Neutrophil (primary cell): ENCODE measurements around the gene FOSL2.

Experiments used
- H3K27ac ChIP-seq: fragments of 200-600 bp; sonication (generic); 2 replicates; pipeline ENCODE4 v1.5.1; 2016; ENCODE audit warnings: mild to moderate bottlenecking, moderate library complexity
- H3K27me3 ChIP-seq: fragments of 200-600 bp; sonication (generic); 2 replicates; pipeline ENCODE4 v1.6.0; 2016; ENCODE audit warnings: mild to moderate bottlenecking
- H3K36me3 ChIP-seq: fragments of 200-600 bp; sonication (generic); 2 replicates; pipeline ENCODE4 v1.5.1; 2017
- H3K4me1 ChIP-seq, 2 experiments: fragments of 200-600 bp in 1 of 2; sonication (generic) in 1 of 2; 1 replicate in 1 of 2; 2 replicates in 1 of 2; pipeline versions ENCODE4 v1.5.1 to v1.6.1; 2013 to 2016; ENCODE audit warnings: low read depth in 1 of 2, low read length in 1 of 2, mild to moderate bottlenecking in 1 of 2, moderate library complexity in 1 of 2; ENCODE audit not compliant: control insufficient read depth in 1 of 2, insufficient read depth in 1 of 2
- H3K4me3 ChIP-seq, 2 experiments: fragments of 200-600 bp in 1 of 2; sonication (generic) in 1 of 2; 1 replicate in 1 of 2; 2 replicates in 1 of 2; pipeline ENCODE4 v1.5.1; 2013 to 2016; ENCODE audit warnings: low read depth in 1 of 2, low read length in 1 of 2, mild to moderate bottlenecking in 1 of 2, moderate library complexity in 1 of 2
- H3K9me3 ChIP-seq: fragments of 200-600 bp; sonication (generic); 2 replicates; pipeline ENCODE4 v1.5.1; 2016
- TF ChIP-seq, protein P1 (sequence below): fragments of 200-600 bp; sonication (generic); IDR thresholded peaks from 2 replicates; pipeline ENCODE4 v1.5.1; 2016; ENCODE audit warnings: antibody characterized with exemption

The FOSL2 gene

GRCh38 chr2:28405537-28405936 is 12.9 kb downstream of the FOSL2 start:
- Histone ChIP-seq H3K27me3 (no peaks in the 10 kb centered on the region), H3K9me3 (no peaks in the 10 kb centered on the region), H3K4me1 (peaks cover 66 to 96% of the 10 kb centered on the region in 2 experiments), H3K4me3 (no peak overlapping the region), H3K27ac (peak overlapping the region; percentile 90), H3K36me3 (peaks cover 98% of the 10 kb centered on the region)
- TF ChIP-seq, protein P1, sequence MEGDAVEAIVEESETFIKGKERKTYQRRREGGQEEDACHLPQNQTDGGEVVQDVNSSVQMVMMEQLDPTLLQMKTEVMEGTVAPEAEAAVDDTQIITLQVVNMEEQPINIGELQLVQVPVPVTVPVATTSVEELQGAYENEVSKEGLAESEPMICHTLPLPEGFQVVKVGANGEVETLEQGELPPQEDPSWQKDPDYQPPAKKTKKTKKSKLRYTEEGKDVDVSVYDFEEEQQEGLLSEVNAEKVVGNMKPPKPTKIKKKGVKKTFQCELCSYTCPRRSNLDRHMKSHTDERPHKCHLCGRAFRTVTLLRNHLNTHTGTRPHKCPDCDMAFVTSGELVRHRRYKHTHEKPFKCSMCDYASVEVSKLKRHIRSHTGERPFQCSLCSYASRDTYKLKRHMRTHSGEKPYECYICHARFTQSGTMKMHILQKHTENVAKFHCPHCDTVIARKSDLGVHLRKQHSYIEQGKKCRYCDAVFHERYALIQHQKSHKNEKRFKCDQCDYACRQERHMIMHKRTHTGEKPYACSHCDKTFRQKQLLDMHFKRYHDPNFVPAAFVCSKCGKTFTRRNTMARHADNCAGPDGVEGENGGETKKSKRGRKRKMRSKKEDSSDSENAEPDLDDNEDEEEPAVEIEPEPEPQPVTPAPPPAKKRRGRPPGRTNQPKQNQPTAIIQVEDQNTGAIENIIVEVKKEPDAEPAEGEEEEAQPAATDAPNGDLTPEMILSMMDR: no peak

DNA sequence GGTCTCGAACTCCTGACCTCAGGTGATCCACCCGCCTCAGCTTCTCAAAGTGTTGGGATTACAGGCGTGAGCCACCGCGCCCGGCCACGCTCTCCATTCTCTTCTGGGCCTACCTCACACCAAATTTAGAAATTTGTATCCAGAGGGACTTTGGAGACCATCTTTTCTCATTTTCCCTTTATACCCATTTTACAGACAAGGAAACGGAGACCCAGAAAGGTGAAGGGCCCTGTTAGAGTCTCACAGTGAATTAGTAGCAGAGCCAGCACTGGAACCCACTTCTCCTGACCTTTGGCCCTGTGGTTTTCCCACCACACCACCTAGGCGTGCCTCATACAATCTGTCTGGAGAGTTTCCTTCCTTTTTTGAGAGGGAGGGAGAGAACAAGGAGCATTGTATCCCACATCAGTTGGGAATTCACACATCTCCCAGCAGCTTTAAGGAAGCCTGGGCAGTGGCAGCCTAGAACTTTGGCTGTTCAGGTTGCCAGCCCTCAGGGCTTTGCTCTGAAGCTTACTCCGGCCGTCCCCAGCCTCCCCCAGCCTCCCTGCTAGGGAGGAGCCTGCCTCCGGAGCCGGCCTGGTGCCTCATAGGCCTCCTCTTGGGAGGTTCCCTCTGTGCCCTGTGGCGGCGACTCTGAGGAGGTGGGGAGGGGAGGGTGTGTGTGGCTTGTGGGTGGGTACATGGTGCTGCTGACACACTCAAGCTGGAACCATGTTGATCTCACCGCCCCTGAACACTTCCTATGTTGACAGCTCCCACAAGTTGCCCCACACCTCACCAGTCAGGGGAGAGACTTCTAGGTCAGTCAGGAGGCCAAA is 13.8 kb downstream of the FOSL2 start:
- Histone ChIP-seq H3K36me3 (peaks cover 100% of the 10 kb centered on the region), H3K27ac (peak overlapping the region; percentile 90), H3K4me3 (peak overlapping the region; percentile 19 to 48), H3K27me3 (no peaks in the 10 kb centered on the region), H3K4me1 (peaks cover 59 to 88% of the 10 kb centered on the region in 2 experiments), H3K9me3 (no peaks in the 10 kb centered on the region)
- TF ChIP-seq, protein P1: peak; percentile 44

GRCh38 chr2:28407131-28407975 is 14.7 kb downstream of the FOSL2 start:
- TF ChIP-seq, protein P1: no peak
- peaks cover 100% of the 10 kb centered on the region for H3K36me3 ChIP-seq
- H3K4me3 ChIP-seq: peak overlapping the region; percentile 5 to 16
- peak overlapping the region; percentile 90 for H3K27ac ChIP-seq
- H3K4me1 ChIP-seq: peaks cover 50 to 79% of the 10 kb centered on the region in 2 experiments
- no peaks in the 10 kb centered on the region for H3K27me3 ChIP-seq
- H3K9me3 ChIP-seq: no peaks in the 10 kb centered on the region

DNA sequence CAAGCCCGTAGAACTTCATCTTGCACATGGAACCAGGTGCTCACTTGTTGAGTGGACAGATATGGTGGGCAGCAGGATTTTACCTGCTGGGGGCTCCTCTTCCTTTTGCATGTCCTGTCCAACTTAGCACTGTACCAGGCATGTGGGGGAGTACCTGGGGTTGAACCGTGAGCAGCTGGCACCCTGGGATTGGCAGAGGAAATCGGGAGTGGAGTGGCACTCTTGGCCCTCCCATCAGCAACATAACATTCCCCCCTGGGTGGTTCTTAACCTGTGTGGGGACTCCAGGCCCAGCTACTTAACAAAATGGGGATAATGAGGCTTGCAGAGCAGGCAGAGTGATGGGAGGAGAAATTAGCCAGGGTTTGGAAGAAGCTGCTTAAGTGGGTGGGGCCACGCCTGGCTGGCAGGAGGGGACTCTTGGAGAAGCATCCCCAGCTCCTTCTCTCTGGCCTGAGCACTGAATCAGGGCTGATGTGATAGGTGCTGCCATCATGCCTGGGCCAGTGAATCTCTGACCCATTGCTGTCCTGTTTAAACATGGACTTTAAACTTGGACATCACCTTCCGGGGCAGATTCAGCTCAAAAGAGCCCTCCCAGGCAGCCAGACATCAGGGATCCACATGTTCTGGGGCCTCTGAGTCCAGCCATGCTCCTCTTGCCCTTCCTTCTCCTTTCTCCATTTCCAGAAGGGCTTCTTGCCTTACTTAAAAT is 15.5 kb downstream of the FOSL2 start:
- Histone ChIP-seq H3K27ac (peak overlapping the region; percentile 90), H3K4me1 (peaks cover 44 to 71% of the 10 kb centered on the region in 2 experiments)
- TF ChIP-seq, protein P1: no peak

More for the DNA sequence above, 15.5 kb downstream of the FOSL2 start:
- no peaks in the 10 kb centered on the region for H3K9me3 ChIP-seq
- H3K27me3 ChIP-seq: no peaks in the 10 kb centered on the region
- H3K36me3 ChIP-seq: peaks cover 100% of the 10 kb centered on the region
- no peak overlapping the region for H3K4me3 ChIP-seq
